ENCODE results near the gene CTNNAL1. TPM values are rescaled to one million over a fixed set of nuclear protein-coding genes. Genes with fewer than 3 reads are reported as not detected.

CTNNAL1 gene
- total RNA-seq, 1 donor from 2014 or later, result 61.9 TPM

GRCh38 chr9:109026306-109026705 lies 13.0 kb upstream of the CTNNAL1 start:
- no peak for DNase-seq (ENCODE audit: low read depth, low spot score)
- TF ChIP-seq, protein P1, sequence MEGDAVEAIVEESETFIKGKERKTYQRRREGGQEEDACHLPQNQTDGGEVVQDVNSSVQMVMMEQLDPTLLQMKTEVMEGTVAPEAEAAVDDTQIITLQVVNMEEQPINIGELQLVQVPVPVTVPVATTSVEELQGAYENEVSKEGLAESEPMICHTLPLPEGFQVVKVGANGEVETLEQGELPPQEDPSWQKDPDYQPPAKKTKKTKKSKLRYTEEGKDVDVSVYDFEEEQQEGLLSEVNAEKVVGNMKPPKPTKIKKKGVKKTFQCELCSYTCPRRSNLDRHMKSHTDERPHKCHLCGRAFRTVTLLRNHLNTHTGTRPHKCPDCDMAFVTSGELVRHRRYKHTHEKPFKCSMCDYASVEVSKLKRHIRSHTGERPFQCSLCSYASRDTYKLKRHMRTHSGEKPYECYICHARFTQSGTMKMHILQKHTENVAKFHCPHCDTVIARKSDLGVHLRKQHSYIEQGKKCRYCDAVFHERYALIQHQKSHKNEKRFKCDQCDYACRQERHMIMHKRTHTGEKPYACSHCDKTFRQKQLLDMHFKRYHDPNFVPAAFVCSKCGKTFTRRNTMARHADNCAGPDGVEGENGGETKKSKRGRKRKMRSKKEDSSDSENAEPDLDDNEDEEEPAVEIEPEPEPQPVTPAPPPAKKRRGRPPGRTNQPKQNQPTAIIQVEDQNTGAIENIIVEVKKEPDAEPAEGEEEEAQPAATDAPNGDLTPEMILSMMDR (conservative IDR thresholded peaks at IDR 0.05), result no peak
- Mint-ChIP-seq H3K27ac (ENCODE audit: unreplicated experiment) (peak overlapping the region; percentile 10), H3K9me3 (no peaks in the 10 kb centered on the region), H3K4me3 (no peak overlapping the region), H3K36me3 (ENCODE audit: low read depth) (peaks cover 10% of the 10 kb centered on the region), H3K4me1 (peaks cover 7% of the 10 kb centered on the region), H3K27me3 (ENCODE audit: low read depth) (no peaks in the 10 kb centered on the region)

GRCh38 chr9:109022873-109023272 lies 9.6 kb upstream of the CTNNAL1 start:
- Mint-ChIP-seq H3K27me3 (ENCODE audit: low read depth) (no peaks in the 10 kb centered on the region), H3K9me3 (no peaks in the 10 kb centered on the region), H3K4me3 (no peak overlapping the region), H3K27ac (ENCODE audit: unreplicated experiment) (no peak overlapping the region), H3K36me3 (ENCODE audit: low read depth) (peaks cover 15% of the 10 kb centered on the region), H3K4me1 (peaks cover 4% of the 10 kb centered on the region)
- TF ChIP-seq, protein P1 (conservative IDR thresholded peaks at IDR 0.05), result no peak
- no peak for DNase-seq (ENCODE audit: low read depth, low spot score)

DNA sequence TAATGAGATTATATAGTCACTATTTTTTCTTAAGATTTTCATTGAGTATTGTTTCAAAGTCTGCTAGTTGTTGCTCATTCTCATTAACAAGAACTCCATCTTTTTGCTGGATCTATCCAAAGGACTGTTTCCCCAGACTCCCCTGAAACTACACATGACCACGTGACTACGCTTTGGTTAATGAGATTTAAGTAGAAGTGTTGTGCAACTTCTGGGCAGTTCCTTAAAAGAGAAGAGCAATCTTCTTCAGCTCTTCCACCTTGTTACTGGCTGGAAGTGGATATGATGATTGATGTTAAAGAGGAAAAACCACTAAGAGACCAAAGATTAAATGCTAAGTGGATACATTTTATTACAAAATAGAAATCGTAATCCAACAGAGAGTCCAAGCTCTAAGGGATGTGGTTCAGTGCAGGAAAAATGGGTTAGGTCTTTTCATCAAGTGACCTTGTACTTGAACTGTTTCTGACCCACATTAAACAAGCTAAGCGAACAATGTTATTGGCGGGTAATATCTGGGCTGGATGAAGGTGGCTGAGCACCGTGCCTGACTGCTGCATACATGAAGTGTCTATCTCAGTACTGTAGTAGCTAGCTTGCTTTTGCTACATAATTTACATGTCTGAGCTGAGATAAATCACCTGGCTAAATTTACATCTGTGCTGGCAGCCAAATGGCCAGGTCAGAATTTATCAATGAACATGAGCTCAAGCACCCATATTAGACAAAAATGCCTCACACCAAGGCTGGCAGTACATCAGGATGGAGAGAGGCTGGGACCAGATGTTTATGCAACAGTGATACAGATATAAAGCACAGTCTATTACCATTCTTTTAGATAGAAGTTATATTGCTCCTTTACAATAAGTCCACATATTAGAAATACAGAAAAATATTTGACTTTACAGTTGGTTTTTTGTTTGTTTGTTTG lies 7.5 kb upstream of the CTNNAL1 start:
- DNase-seq (ENCODE audit: low read depth, low spot score), result no peak
- no peak overlapping the region for H3K27ac Mint-ChIP-seq (ENCODE audit: unreplicated experiment)
- H3K9me3 Mint-ChIP-seq, result no peaks in the 10 kb centered on the region
- H3K27me3 Mint-ChIP-seq (ENCODE audit: low read depth), result no peaks in the 10 kb centered on the region
- peaks cover 12% of the 10 kb centered on the region for H3K4me1 Mint-ChIP-seq
- TF ChIP-seq, protein P1 (conservative IDR thresholded peaks at IDR 0.05), result no peak
- H3K36me3 Mint-ChIP-seq (ENCODE audit: low read depth), result peaks cover 10% of the 10 kb centered on the region
- no peak overlapping the region for H3K4me3 Mint-ChIP-seq

- DNase-seq (ENCODE audit: low read depth, low spot score), result no peak
- Mint-ChIP-seq H3K36me3 (ENCODE audit: low read depth) (peaks cover 10% of the 10 kb centered on the region), H3K4me3 (no peak overlapping the region), H3K9me3 (no peaks in the 10 kb centered on the region), H3K27me3 (ENCODE audit: low read depth) (no peaks in the 10 kb centered on the region), H3K4me1 (peaks cover 14% of the 10 kb centered on the region), H3K27ac (ENCODE audit: unreplicated experiment) (no peak overlapping the region)
- TF ChIP-seq, protein P1 (conservative IDR thresholded peaks at IDR 0.05), result no peak
Measured at GRCh38 chr9:109020113-109020512, 6.8 kb upstream of the CTNNAL1 start.

- Mint-ChIP-seq H3K27ac (ENCODE audit: unreplicated experiment) (no peak overlapping the region), H3K9me3 (no peaks in the 10 kb centered on the region), H3K4me1 (peaks cover 14% of the 10 kb centered on the region), H3K36me3 (ENCODE audit: low read depth) (peaks cover 10% of the 10 kb centered on the region), H3K27me3 (ENCODE audit: low read depth) (no peaks in the 10 kb centered on the region), H3K4me3 (no peak overlapping the region)
- no peak for DNase-seq (ENCODE audit: low read depth, low spot score)
- TF ChIP-seq, protein P1 (conservative IDR thresholded peaks at IDR 0.05), result no peak
Measured at GRCh38 chr9:109019420-109019819, 6.1 kb upstream of the CTNNAL1 start.

All from neural crest cell (in vitro differentiated cells).